Nucleus accumbens (tissue), 56 donors: ENCODE results near the gene GGT5.
"Not testable (repeated sequence)": the region's sequence is repeated elsewhere in the genome, so short reads cannot be mapped to it uniquely, and the experiment has no call there.

Experiments
- DNase-seq, 56 donors: peaks; one replicate each; lab custom pipeline; 2025; lab: John Stamatoyannopoulos, UW

GGT5 gene

GRCh38 chr22:24206460-24207263 is 38.2 kb downstream of the GGT5 start:
- DNase-seq = not testable (repeated sequence)

- no peak for DNase-seq
Observed at GRCh38 chr22:24205438-24206195, 39.3 kb downstream of the GGT5 start.

- DNase-seq = not testable (repeated sequence)
Observed at GRCh38 chr22:24203856-24204255, 41.0 kb downstream of the GGT5 start.

GRCh38 chr22:24201681-24202614 is 42.9 kb downstream of the GGT5 start:
- no peak for DNase-seq

GRCh38 chr22:24200619-24201212 is 44.2 kb downstream of the GGT5 start:
- DNase-seq = no peak

- no peak for DNase-seq
Observed at GRCh38 chr22:24198682-24199052, 46.2 kb downstream of the GGT5 start.

- no peak for DNase-seq
Observed at GRCh38 chr22:24191893-24192292, 53.0 kb downstream of the GGT5 start.

GRCh38 chr22:24191381-24191841 is 53.5 kb downstream of the GGT5 start:
- DNase-seq = no peak

GRCh38 chr22:24190596-24191208 is 54.2 kb downstream of the GGT5 start:
- no peak for DNase-seq

GRCh38 chr22:24190159-24190540 is 54.7 kb downstream of the GGT5 start:
- no peak for DNase-seq

- peak in 32 of 56 donors; percentile 6 to 66 (median 18) for DNase-seq
Observed at GRCh38 chr22:24189249-24190158, 55.4 kb downstream of the GGT5 start.

GRCh38 chr22:24188705-24189248 is 56.1 kb downstream of the GGT5 start:
- DNase-seq = no peak

- no peak for DNase-seq
Observed at GRCh38 chr22:24187731-24188644, 56.9 kb downstream of the GGT5 start.

GRCh38 chr22:24186892-24187670 is 57.8 kb downstream of the GGT5 start:
- no peak for DNase-seq

- DNase-seq = no peak
Observed at GRCh38 chr22:24186352-24186740, 58.5 kb downstream of the GGT5 start.

GRCh38 chr22:24185501-24186351 is 59.2 kb downstream of the GGT5 start:
- DNase-seq = no peak
